HG03439 (cell line): ENCODE data around the gene CHI3L1.
"Not testable (repeated sequence)": the region's sequence is repeated elsewhere in the genome, so short reads cannot be mapped to it uniquely, and the experiment has no call there.

Experiments
- ATAC-seq: cut with Tn5 transposase; IDR thresholded peaks from one replicate; pipeline ENCODE4 v1.9.1; 2021; ENCODE audit warnings: mild to moderate bottlenecking, moderate library complexity; ENCODE audit not compliant: unreplicated experiment

Gene CHI3L1

GRCh38 chr1:203186446-203187303 lies at the start of gene CHI3L1:
Gene CHI3L1, minus strand, starts transcription at chr1:203186704. Its CDS starts 81 bp downstream, at chr1:203186623.
- ATAC-seq: no peak

GRCh38 chr1:203234901-203235300 lies 48.4 kb upstream of the CHI3L1 start:
- ATAC-seq: not testable (repeated sequence)

- no peak for ATAC-seq
Observed at GRCh38 chr1:203229471-203230135, 43.1 kb upstream of the CHI3L1 start, which contains the start of gene CHIT1. Gene CHIT1, minus strand, starts transcription at chr1:203229673. Its CDS starts 37 bp downstream, at chr1:203229636.

DNA sequence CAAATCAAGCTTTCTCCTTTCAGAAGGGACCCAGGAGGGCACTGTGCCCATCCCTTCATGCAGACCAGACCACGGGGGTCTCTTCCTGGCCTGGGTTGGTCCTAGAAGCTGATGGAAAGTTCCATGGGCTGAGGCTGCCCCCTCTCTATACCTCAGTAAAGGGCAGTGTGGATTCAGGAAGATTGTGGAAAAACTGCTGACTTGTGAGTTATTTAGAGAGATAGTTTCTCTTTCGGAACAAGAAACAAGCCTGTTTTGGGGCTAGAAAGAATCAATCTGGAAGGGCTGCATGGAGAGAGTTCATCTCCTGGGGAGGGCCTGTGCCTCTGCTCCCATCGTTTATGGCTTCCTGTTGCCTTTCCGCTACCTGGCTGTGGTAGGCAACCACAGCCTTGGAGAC lies 42.2 kb upstream of the CHI3L1 start:
- no peak for ATAC-seq

DNA sequence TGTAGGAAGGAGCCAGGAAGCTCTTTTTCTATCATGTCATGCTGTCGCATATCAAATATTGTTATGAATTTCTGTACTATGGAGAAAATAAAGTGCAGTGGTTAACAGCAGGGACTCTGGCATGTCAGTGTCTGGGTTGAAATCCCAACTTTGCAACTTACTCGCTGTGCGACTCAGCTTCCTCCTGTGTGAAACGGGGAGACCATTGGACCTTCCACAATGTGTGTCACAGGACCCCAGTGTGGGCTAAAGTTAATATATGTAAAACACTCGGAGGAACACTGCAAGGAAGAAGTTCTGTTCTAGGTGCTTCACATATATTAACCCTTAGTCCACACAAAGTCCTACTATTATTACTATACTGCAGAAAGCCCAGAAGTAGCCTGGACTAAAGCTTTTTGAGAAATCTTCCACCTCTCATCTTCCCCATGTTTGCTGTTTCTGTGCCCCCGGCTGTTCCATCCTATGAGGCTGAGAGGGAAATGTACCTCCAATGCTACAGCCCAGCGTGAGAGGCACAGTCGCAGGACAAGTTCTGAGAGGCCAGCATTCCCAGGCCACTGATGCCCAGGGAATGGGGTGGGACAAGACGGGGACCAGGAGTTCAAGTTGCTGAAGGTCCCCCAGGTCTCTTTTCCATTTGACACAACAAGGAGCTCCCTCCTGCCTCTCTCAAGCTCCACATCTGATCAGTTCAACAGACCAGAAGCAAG lies 41.0 kb upstream of the CHI3L1 start:
- no peak for ATAC-seq

- no peak for ATAC-seq
Observed at GRCh38 chr1:203225071-203225470, 38.6 kb upstream of the CHI3L1 start.

DNA sequence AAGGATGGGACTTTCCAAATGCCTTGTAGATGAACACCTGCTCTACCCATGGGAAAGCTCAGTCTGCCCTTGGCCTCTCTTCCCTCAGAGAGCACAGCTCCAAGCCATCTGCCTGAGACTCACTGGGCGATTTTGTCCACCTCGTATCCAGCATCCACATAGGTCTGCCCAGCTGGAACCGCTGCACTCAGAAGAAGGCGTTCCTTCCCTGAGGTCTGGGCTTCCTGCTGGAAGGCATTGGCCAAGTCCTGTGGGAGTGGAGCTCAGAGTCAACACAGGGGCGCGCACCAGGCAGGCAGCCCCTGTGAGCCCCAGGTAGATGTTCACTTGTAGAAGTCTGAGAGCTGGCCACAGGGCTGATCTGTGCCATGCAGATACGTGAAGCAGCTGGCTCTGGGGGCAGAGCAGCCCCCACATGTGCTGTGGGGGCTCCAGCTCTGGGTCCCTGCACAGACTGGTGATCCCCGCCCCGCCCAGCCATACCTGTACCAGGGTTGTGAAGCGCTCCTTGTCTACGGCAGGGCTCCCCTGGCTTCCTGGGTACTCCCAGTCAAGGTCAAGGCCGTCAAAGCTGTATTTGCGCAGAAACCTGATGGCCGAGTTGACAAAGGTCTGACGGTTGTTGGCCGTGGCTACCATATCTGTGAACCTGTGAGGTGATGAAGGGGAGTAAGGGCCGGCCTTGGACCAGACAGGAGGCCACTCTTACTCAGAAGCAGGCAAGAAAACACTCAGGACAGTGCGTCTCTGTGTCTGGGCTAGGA lies 36.7 kb upstream of the CHI3L1 start:
- no peak for ATAC-seq

DNA sequence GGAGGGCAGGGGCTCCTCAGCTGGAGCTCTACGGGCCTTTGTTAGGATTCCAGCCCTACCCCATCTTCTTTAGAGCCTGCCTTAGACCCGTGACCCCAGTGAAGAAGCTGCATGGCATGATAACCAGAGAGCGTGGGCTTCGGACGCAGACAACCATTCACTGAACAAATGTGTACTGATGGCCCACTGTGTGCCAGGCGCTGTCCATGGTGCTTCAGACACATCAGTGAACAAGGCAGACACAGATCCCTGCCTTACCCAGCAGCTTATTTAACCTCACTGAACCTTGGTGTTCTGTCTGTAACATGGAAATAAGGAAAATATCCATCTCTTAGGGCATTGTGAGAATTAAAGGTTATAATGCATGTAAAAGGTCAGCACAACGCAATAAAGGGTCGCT lies 33.4 kb upstream of the CHI3L1 start:
- ATAC-seq: no peak

GRCh38 chr1:203219171-203219570 lies 32.7 kb upstream of the CHI3L1 start:
- no peak for ATAC-seq

- ATAC-seq: no peak
Observed at GRCh38 chr1:203217668-203218067, 31.2 kb upstream of the CHI3L1 start.

DNA sequence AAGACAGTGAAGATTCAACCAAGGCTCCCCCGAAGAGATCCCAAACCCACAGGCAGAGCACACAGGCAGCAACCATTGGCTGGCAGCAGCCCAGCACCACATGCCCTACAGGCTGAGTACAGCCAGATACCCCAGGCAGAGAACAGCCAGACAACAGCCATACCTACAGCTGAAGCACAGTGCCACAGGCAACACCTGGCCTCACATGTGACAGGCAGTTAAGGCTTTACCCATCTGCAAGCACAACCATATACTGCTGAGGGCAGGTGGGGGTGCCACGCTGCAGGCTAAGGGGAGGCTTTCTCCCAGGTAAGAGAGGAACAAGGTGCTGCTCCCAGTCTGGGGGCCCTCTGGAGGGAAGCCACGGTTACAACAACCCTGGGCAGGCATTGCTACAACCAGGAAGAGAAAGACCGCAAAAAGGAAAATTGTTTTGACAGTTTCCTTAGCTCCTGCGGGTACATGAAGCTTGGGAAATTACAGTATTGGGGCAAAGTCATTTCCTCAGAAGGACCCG lies 30.7 kb upstream of the CHI3L1 start:
- no peak for ATAC-seq

DNA sequence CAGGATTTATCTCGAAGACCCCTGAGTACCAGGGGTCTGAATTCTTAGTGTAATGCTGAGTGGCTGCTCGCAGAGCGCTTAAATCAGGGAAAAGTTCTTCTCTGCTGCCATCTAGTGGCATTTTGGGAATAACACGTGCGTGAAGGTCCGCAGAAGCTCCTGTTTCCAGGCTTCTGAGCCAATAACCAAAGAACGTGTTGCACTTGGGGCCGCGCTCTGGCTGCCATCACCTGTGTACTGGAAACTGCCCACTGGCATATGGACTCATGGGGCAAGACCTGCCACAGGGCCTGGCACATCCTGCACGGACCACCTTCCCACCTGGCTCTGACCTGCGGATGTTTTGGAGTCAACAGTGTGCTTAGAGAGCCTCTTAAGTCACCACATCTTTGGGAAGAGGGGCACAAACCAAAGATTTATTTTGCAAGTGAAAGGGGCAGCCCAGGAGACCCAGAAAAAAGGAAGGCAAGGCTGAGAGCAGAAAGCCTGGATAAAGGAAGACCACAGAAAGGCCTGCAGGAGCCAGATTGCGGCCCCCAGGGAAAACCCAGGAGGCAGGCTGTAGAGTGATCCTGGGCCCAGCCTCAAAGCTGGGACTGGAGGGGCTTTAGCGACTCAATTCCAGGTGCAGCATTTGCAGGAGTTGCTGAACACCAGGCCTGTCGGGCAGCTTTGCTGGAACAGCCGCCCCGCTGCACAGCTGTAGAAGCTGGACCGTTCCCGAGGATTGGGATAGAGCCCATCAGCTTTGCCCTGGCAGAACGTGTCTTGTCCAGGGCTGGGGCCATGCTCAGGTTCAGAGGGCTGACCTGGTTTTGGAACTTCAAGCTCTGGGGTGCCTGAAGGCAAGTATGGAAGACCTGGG lies 30.0 kb upstream of the CHI3L1 start:
- no peak for ATAC-seq

- ATAC-seq: no peak
Observed at GRCh38 chr1:203215573-203215972, 29.1 kb upstream of the CHI3L1 start.

- ATAC-seq: no peak
Observed at GRCh38 chr1:203214871-203215270, 28.4 kb upstream of the CHI3L1 start.

- ATAC-seq: no peak
Observed at GRCh38 chr1:203213126-203213525, 26.6 kb upstream of the CHI3L1 start.

GRCh38 chr1:203211812-203212211 lies 25.3 kb upstream of the CHI3L1 start:
- ATAC-seq: no peak

- ATAC-seq: no peak
Observed at GRCh38 chr1:203210988-203211387, 24.5 kb upstream of the CHI3L1 start.

DNA sequence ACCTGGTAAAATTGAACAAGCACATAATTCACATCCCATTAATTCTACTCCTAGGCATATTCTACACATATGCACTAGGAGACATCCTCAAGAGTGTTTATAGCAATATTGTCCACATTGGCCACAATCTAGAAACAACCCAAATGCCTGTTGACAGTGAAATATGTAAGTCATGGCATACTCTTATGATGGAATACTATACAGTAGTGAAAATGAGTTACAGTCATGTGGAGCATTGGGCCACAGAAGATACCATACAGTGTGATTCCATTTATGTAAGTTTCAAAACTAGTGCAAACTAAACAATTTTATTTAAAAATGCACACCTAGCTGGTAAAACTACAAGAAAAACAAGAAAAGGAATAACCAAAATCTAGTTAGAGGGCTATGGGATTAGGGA lies 23.8 kb upstream of the CHI3L1 start:
- ATAC-seq: no peak

DNA sequence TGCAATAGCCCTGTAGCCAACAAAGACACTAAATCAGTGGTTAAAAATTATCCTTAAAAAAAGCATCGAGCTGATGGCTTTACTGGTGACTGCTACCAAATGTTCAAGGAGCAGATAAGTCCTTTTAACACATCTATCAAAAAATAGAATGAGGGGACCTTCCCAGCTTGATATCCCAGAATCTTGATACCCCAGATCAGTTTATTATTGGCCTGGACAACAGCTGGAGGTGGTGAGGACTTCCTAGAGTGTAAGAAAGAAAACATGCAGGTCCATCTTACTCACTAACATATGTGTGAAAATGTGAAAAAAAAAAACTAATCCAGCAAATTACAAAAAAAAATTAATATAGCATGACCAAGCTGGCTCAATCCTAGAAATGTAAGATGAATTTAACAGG lies 21.7 kb upstream of the CHI3L1 start:
- no peak for ATAC-seq

GRCh38 chr1:203207751-203208150 lies 21.2 kb upstream of the CHI3L1 start:
- no peak for ATAC-seq
